ENCODE data around the gene GAL3ST2. TPM values are rescaled to one million over a fixed set of nuclear protein-coding genes. Genes with fewer than 3 reads are reported as not detected.
A peak's percentile ranks its signal among the peaks of the same experiment; 100 is the strongest.

The GAL3ST2 gene
- total RNA-seq, 1 donor = 2.5 TPM

- H3K4me1 ChIP-seq (ENCODE audit: insufficient read depth, low read length) = peaks cover 23% of the 10 kb centered on the region
- H3K27me3 ChIP-seq (ENCODE audit: insufficient read depth, low read length) = no peaks in the 10 kb centered on the region
- no peak overlapping the region for H3K4me3 ChIP-seq (ENCODE audit: low read length)
- no peaks in the 10 kb centered on the region for H3K9me3 ChIP-seq (ENCODE audit: low read depth, low read length)
These were observed 66.9 kb downstream of the GAL3ST2 start for GRCh38 chr2:241843321-241844065.

- Histone ChIP-seq H3K9me3 (ENCODE audit: low read depth, low read length) (no peaks in the 10 kb centered on the region), H3K27me3 (ENCODE audit: insufficient read depth, low read length) (no peaks in the 10 kb centered on the region), H3K4me1 (ENCODE audit: insufficient read depth, low read length) (peaks cover 23% of the 10 kb centered on the region), H3K4me3 (ENCODE audit: low read length) (peak overlapping the region; percentile 18)
These were observed 67.6 kb downstream of the GAL3ST2 start for GRCh38 chr2:241844066-241844728.

- Histone ChIP-seq H3K9me3 (ENCODE audit: low read depth, low read length) (no peaks in the 10 kb centered on the region), H3K4me3 (ENCODE audit: low read length) (no peak overlapping the region), H3K27me3 (ENCODE audit: insufficient read depth, low read length) (no peaks in the 10 kb centered on the region), H3K4me1 (ENCODE audit: insufficient read depth, low read length) (peaks cover 23% of the 10 kb centered on the region)
These were observed 68.4 kb downstream of the GAL3ST2 start for GRCh38 chr2:241844831-241845578.

GRCh38 chr2:241846406-241846805 is 69.8 kb downstream of the GAL3ST2 start:
- no peaks in the 10 kb centered on the region for H3K27me3 ChIP-seq (ENCODE audit: insufficient read depth, low read length)
- H3K4me3 ChIP-seq (ENCODE audit: low read length) = no peak overlapping the region
- H3K9me3 ChIP-seq (ENCODE audit: low read depth, low read length) = no peaks in the 10 kb centered on the region
- peaks cover 23% of the 10 kb centered on the region for H3K4me1 ChIP-seq (ENCODE audit: insufficient read depth, low read length)

- no peak overlapping the region for H3K4me3 ChIP-seq (ENCODE audit: low read length)
- H3K27me3 ChIP-seq (ENCODE audit: insufficient read depth, low read length) = no peaks in the 10 kb centered on the region
- H3K4me1 ChIP-seq (ENCODE audit: insufficient read depth, low read length) = peaks cover 11% of the 10 kb centered on the region
- H3K9me3 ChIP-seq (ENCODE audit: low read depth, low read length) = no peaks in the 10 kb centered on the region
These were observed 72.4 kb downstream of the GAL3ST2 start for GRCh38 chr2:241848761-241849615.

GRCh38 chr2:241849616-241850543 is 73.3 kb downstream of the GAL3ST2 start:
- no peaks in the 10 kb centered on the region for H3K27me3 ChIP-seq (ENCODE audit: insufficient read depth, low read length)

GRCh38 chr2:241850544-241851324 is 74.1 kb downstream of the GAL3ST2 start:
- Histone ChIP-seq H3K27me3 (ENCODE audit: insufficient read depth, low read length) (no peaks in the 10 kb centered on the region), H3K4me3 (ENCODE audit: low read length) (no peak overlapping the region), H3K9me3 (ENCODE audit: low read depth, low read length) (no peaks in the 10 kb centered on the region), H3K4me1 (ENCODE audit: insufficient read depth, low read length) (no peaks in the 10 kb centered on the region)

More at GRCh38 chr2:241849616-241850543, 73.3 kb downstream of the GAL3ST2 start:
- no peak overlapping the region for H3K4me3 ChIP-seq (ENCODE audit: low read length)
- no peaks in the 10 kb centered on the region for H3K9me3 ChIP-seq (ENCODE audit: low read depth, low read length)
- peaks cover 4% of the 10 kb centered on the region for H3K4me1 ChIP-seq (ENCODE audit: insufficient read depth, low read length)

- no peaks in the 10 kb centered on the region for H3K27me3 ChIP-seq (ENCODE audit: insufficient read depth, low read length)
- no peak overlapping the region for H3K4me3 ChIP-seq (ENCODE audit: low read length)
- H3K9me3 ChIP-seq (ENCODE audit: low read depth, low read length) = no peaks in the 10 kb centered on the region
- no peaks in the 10 kb centered on the region for H3K4me1 ChIP-seq (ENCODE audit: insufficient read depth, low read length)
These were observed 74.9 kb downstream of the GAL3ST2 start for GRCh38 chr2:241851325-241852115.

- no peaks in the 10 kb centered on the region for H3K27me3 ChIP-seq (ENCODE audit: insufficient read depth, low read length)
- H3K4me1 ChIP-seq (ENCODE audit: insufficient read depth, low read length) = no peaks in the 10 kb centered on the region
These were observed 75.7 kb downstream of the GAL3ST2 start for GRCh38 chr2:241852116-241852980.

GRCh38 chr2:241852981-241853631 is 76.5 kb downstream of the GAL3ST2 start:
- Histone ChIP-seq H3K27me3 (ENCODE audit: insufficient read depth, low read length) (no peaks in the 10 kb centered on the region), H3K9me3 (ENCODE audit: low read depth, low read length) (no peaks in the 10 kb centered on the region), H3K4me3 (ENCODE audit: low read length) (no peak overlapping the region), H3K4me1 (ENCODE audit: insufficient read depth, low read length) (no peaks in the 10 kb centered on the region)

More at GRCh38 chr2:241852116-241852980, 75.7 kb downstream of the GAL3ST2 start:
- Histone ChIP-seq H3K9me3 (ENCODE audit: low read depth, low read length) (no peaks in the 10 kb centered on the region), H3K4me3 (ENCODE audit: low read length) (no peak overlapping the region)

Data from mononuclear cell (primary cell).